Activated CD4-positive, alpha-beta T cell treated with anti-CD3 and anti-CD28 coated beads for 1 hour (primary cell): ENCODE results near the gene SHH.
"Not testable (repeated sequence)": the region's sequence is repeated elsewhere in the genome, so short reads cannot be mapped to it uniquely, and the experiment has no call there.

Experiments used
- DNase-seq: peaks from one replicate; pipeline ENCODE4 v3.0.0-alpha.2; 2020

SHH gene

DNA sequence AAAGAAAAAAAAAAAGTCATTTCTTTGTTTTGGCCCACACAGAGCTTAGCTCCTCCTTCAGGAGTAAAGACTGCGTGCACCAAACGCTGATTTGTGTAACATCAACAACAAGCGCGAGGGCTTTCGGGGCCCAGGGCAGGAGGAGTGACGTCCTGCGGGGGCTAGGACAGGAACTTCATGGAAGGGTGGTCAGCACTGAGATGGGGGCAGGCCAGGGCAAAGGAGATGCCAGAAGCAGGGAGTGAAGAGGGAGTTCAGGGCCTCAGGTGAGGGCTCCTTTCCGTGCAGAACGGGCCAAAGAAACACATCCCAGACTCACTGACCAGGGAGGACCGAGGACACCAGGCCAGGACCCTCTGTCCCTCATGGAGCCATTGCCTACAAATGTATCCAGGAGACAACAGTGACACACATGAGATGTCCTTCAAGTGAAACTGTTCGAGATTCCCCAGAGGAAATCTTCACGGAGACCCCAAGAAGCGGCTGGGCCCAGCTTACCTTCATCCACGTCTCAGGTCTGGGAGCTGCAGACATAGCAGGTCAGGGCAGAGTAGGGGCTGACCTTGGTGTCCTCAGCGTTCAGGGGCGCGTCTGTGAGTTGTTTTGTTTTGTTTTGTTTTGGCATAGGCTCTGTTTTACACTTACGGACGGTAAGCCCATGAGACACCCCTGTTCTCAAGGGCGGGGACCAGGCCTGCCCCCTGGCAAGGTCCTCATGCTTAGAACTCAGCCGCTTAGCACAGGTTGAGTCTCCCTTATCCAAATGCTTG is 30.4 kb upstream of the SHH start:
- DNase-seq, result no peak

GRCh38 chr7:155840909-155841308 is 28.6 kb upstream of the SHH start:
- DNase-seq, result no peak

- no peak for DNase-seq
Measured at GRCh38 chr7:155840262-155840885, 28.1 kb upstream of the SHH start.

DNA sequence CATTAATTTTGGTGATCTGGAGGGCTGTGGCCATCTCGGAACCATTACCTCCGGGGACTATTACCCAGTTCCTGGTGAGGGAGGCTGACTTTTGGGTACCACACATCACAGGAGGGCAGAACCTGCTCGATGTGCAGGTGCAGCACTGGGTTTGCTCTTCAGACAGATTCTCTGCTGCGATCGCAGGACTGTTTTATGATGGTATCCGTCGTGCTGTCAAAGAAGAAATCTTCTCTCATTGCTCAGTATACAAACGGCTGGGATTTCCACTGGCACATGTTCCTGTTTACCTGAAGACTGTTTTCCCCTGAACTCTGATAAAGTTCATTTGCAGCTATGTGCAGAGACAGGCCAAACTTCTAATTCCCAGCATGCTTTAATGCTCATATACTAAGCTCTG is 27.2 kb upstream of the SHH start:
- DNase-seq, result no peak

DNA sequence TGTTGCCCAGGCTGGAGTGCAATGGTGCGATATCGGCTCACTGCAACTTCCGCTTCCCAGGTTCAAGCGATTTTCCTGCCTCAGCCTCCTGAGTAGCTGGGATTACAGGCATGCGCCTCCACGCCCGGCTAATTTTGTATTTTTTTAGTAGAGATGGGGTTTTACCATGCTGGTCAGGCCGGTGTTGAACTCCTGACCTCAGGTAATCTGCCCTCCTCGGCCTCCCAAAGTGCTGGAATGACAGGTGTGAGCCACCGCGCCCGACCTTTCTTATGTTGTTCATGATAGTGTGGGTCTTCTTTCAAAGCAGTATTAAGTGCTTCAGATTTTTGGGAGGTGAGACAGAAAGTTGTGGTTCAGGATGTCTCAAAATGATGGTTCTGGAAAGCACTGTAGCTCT is 26.0 kb upstream of the SHH start:
- DNase-seq, result not testable (repeated sequence)

- no peak for DNase-seq
Measured at GRCh38 chr7:155837126-155837479, 24.8 kb upstream of the SHH start.

DNA sequence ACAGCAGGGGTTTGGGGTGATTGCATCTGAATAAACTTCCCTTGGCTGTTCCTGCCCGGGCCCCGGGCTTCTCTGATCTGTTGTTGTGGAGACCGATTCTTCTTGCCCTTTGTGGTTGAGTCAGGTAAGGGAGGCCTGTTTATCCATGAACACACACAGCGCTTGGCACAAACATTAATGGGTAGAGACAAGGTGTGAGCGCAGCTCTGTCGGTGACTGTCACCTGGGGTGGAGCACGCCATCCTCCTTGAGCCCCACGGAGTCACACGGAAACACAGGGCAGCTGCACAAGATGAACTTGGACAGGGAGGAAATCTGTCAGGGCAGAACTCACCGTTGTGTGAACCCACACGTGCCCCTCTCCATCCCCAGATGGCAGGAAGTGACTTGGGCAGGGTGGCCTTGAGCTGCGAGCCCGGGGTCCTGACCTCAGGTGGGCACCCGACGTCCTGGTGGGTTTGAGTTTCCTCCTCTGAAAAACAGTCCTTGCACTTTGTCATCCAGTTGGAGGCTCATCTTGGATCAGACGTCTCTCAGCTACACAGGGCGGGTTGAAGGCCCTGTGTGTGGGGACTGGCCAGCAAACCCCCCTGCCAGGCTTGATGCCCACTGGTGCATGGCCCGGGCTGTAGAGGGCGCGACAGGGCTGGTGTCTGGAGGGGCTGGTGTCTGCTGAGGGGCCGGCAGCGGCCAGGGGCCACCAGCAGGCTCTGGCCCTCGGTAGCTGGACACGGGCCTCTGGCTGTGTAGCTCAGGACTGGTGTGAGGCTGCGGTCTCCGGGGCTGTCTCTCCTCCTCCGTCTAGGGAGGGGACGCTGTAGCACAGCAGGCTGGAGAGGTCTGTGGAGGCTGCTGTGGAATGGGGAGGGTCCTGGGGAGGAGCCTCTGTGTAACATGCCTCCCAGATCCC is 24.2 kb upstream of the SHH start:
- no peak for DNase-seq

DNA sequence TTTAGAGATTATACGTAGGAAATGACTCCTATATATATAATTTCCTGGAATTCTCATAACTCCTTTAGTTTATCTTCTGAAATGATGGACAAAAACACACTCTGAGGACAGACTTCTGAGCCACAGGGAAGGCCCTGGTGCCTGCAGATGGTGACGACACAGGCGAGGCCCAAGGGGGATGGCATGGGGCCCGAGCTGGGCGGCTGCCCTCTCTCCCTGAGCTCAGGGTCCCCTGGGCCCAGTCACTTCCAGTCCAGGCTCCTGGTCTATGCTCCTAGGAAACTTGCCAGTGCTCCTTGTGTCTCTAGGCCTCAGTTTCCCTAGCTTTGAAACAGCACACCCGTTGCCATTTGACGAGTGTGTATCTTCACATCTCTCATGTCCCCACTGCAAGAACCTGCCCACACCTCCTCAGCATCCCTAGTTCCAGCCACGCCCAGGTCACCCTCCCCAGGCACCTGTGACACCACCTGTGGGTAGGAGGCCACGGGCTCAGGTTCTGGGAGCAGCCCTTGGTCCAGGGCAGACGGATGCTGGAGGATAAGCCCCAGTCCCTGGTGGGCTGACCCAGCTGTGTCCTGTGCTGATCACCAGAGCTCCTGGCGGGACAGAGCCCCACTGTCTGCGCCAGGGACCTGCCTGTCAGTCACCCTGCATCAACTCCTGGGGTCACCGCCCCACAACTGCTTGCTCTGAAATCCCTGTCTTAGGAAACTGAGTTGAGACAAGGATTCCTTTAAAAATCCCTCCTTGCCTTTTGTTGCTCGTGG is 23.4 kb upstream of the SHH start:
- DNase-seq, result no peak

DNA sequence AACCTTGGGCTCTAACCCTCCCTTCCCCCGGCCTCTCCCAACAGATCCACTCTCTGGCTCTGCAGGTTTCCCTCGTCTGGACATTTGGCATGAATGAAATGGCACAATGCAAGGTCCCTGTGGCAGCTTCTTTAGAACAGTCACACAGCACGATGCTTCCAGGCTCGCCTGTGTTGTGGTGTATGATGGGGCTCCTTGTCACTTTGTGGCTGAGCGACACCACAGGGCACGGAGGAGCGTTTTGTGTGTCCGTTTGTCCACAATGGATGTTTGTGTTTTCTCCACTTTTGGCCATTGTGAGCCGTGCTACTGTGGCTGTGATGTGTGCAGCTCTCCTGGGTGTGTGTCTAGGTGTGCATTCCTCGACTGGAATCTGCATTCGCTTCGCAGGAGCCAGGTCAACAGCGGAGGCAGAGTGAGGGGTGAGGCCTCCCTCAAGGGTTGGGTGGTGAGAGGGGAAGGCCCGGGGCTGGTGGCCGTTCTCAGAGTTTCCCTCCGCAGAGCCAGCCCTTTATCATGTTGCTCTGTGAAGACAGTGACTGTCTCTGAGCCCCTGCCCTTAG is 22.3 kb upstream of the SHH start:
- no peak for DNase-seq

DNA sequence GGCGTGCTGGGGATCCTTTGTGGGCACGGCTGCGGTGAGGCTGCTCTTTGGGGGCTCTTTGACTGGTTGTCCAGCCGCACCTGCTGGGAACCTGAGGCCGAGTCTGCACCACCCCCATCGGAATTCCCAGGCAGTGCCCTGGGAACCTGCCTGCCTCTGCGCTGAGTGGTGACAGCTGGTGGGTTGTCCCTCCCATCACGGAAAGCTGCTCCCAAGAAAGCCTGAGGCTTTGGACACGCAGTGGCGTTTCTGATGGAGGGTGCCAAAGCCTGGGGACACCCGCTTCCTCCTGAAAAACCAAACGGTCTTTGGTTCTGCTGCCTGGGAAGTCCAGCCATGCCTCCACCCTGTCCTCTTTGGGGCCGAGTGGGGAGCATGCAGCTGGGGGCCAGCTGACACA is 21.4 kb upstream of the SHH start:
- no peak for DNase-seq

DNA sequence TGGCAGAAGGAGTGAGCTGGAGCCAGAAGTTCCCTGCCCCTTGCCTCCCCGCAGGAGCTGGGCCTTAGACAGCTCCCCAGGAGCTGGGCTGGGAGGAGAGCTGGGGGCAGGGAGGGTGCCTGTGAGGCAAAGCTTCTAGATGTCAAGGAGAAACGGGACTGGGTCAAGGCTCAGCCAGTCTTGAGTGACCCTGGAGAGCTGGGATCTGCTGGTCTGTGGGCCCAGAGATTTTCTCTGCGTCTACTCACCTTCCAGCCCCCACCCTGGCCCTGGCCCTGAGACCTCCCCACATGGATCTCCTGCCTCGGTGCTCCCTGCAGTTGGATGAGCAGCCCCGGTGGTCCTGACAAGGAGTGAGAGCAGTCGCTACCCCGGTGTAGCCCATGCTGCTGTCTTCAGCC is 20.3 kb upstream of the SHH start:
- DNase-seq, result no peak

DNA sequence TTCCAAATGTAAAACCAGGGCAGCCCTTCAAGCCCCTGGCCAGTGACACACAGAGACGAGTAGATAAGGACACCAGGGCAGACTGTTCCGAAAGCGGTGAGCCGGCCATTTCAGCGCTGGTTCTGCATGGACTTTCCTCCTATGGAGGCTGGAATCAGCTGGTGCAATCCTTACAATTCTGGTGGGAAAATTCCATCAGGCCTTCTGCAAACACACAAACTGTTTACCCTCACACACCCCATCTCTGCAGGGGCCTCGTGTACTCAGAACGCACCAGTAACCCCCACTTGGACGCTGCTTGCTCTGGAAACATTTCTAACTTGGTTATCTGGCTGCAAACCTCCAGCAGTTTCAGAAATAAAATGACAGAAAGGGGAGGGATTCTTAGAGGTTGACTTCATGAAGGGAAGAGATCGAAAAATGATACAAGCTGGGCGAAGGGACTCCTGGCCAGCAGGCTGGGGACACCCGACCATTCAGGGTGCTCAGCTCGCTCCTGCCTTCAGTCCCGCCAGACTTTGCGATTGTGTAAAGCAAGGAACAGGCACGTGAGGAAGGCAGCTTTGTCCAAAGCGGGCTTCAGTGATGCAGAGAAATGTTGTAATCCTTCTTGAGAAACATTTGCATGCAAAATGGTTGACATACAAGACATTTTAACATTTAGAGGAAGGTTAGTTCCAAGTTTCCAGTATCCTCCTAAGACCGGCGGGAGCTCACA is 19.7 kb upstream of the SHH start:
- DNase-seq, result no peak

DNA sequence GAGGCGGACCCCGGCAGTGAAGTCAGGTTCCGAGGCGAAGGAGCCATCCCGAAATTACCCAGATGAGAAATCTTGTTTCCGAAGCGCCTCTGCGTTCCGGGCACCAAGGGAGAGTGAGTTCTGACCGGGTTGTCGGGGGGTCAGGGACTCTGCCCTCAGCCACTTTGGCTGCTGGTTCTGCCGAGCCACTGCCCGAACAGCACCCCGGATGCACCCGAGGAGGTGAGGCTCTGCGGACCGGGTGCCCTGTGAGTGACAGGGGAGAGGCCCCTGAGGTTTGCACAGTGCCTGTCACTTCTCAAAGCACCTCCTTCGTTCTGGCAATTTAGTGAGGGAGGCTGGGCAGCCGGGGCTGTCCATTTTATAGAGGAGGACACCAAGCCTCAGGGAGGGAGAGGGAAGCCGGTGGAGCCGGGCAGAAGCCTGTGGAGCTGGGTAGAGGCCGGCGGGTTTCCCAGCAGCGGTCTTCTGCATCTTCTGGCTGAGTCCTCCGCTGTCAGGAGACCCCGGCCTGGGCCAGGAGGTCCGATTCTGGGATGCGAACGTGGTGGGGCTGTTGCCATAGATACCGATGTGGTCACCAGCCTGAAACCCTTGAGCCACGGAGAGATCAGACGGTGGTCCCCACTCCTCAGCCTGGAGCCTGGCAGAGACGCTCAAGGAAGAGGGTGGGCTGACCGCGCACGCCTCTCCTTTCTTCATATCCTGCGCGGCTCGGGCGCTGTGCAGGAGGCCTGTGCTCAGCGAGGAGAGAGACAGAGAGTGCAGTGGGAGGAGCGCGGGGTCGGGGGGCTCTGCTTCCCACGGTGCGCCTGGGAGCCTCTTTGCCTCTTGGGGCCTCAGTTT is 18.9 kb upstream of the SHH start:
- DNase-seq, result no peak

GRCh38 chr7:155829796-155830470 is 17.7 kb upstream of the SHH start:
- DNase-seq, result no peak

- no peak for DNase-seq
Measured at GRCh38 chr7:155825336-155825735, 13.1 kb upstream of the SHH start.

- DNase-seq, result no peak
Measured at GRCh38 chr7:155824227-155824886, 12.1 kb upstream of the SHH start.

GRCh38 chr7:155821851-155822250 is 9.6 kb upstream of the SHH start:
- no peak for DNase-seq

DNA sequence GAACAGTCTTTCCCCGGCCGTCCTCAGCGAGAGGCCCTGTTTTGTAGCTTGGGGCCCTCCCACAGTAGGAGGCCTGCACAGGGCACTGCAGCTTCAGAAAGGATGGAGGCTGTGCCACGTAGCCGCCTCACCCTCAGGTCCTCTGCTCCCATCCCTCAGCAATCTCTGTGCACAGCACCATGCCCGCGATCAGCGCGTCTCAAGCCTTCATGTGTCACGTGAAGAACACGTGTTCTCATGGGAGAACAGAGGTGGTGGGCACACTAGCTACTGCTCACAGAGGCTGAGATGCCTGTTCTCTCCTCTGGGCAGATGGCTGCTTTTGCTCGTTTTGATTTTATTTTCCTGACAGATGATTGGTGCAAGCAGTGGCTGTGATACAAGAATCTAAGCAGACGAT is 8.5 kb upstream of the SHH start:
- DNase-seq, result no peak

DNA sequence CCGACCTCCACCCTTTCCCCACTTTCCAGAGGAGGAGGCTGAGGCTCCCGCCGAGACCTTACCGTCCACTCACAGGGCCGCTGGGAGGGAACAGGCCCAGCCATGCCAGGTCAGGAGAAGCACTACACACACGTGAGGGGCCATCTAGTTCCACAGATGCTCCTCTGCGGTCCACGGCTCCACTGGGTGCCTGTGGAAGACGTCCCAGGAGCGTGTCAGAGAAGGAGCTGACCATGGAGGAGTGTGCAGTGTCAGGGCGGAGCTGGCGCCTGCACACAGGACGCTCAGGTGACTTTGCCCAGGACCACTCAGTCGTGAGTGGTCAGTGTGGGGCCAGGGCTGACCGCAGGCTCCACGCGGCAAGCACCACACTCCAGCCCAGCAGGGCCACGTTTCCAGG is 8.0 kb upstream of the SHH start:
- DNase-seq, result no peak

DNA sequence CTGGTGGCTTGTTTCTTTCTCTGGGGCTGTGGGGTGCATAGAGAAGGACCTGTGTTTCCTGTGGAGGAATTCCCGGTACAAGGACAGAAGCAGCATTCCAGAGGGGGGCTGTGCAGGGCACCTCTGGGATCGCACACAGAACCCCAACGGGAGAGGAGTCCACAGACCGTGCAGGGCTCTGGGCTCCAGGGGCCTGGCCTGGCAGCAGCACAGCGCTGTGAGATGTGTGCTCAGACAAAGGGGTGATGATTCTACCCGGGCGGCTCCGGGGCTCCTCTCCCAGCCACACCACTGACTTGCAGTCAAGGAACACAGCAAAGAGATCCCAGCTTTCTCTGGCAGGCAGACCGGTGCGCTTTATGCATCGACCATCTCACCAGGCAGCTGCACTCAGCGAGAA is 6.9 kb upstream of the SHH start:
- no peak for DNase-seq
